Measurements from ENCODE around the gene TBC1D1. TPM values are rescaled to one million over a fixed set of nuclear protein-coding genes. Genes with fewer than 3 reads are reported as not detected.

The TBC1D1 gene
- total RNA-seq, 2 donors from 2014 or later: 55.3 to 77.4 TPM

DNA sequence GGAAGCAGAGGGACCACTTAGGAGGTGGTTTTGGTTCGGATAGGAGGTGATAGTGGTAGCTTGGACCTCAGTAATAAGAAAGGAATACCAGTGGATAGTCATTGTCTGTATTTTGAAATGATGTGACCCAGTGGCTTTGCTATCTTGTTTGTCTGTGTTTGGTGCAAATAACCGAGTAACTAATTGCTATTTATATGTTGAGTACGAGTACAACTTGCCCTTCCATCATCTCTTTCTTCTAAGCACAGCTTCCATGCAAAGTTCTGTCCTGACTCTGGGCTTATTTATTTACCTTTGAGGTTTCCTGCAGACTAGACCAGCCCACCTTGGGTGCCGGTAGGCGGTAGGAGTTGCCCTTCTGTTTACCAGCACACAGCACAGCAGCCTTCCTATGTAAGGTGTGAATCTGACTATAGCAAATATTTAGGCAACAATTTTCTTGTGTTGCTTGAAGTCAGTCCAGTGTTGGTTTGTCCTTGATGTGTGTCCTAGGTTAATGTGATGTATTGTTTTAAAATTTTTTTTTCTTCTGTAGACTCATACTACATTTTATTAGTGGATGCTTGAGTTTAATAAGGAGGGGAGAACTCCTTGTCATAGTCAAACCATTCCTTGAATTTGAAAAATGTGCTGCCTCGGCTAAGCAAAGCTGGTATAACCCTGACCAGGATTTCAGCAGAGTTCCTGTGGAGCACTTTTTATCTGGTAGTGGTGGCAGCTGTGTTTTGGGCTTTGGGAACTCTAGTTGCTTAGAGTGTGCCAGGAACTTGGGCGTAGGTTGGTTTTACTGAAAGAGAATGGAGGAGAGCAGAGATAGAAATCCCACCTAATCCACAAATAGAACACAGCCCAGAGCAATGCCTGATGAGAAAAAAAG is 91.2 kb downstream of the TBC1D1 start:
- Histone ChIP-seq H3K9me3 (no peaks in the 10 kb centered on the region), H3K4me3 (no peak overlapping the region), H3K27ac (no peak overlapping the region), H3K36me3 (no peaks in the 10 kb centered on the region), H3K4me1 (no peaks in the 10 kb centered on the region), H3K27me3 (no peaks in the 10 kb centered on the region), H3K9ac (ENCODE audit: low read depth in 2 of 2, low read length in 2 of 2) (no peak overlapping the region)
- intact Hi-C loops (cut with DNase I): no loop called here
- DNase-seq: no peak
- no peak for TF ChIP-seq CTCF (IDR thresholded peaks at IDR 0.05)

DNA sequence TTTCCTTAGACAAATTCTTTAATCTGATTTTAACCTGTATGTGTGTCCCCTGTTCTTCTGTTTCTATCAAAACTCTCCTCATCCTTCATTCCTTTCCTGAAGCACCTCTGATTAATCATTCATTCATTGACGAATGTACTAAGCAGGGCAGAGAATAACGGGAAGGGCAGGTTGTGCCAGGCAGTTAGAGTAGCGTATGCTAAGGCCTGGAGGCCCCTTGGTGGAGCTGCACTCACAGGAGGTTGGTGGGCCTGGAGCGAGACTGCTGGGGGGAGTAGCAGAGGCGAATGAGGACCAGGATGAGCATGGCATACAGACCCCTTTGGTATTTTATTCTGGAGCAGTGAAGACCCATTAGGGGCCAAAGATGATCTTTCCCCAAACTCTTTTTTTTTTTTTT is 91.9 kb downstream of the TBC1D1 start:
- no peak overlapping the region for H3K9ac ChIP-seq (ENCODE audit: low read depth in 2 of 2, low read length in 2 of 2)
- no peak overlapping the region for H3K27ac ChIP-seq
- no peaks in the 10 kb centered on the region for H3K27me3 ChIP-seq
- H3K4me1 ChIP-seq: no peaks in the 10 kb centered on the region
- H3K36me3 ChIP-seq: no peaks in the 10 kb centered on the region
- H3K4me3 ChIP-seq: no peak overlapping the region
- no peak for DNase-seq
- no peak for TF ChIP-seq CTCF (IDR thresholded peaks at IDR 0.05)
- no peaks in the 10 kb centered on the region for H3K9me3 ChIP-seq
- intact Hi-C loops (cut with DNase I): no loop called here

GRCh38 chr4:37983951-37984350 is 93.1 kb downstream of the TBC1D1 start:
- no peak for DNase-seq
- no peak overlapping the region for H3K27ac ChIP-seq
- no peak overlapping the region for H3K4me3 ChIP-seq
- no peak overlapping the region for H3K9ac ChIP-seq (ENCODE audit: low read depth in 2 of 2, low read length in 2 of 2)
- no peaks in the 10 kb centered on the region for H3K4me1 ChIP-seq
- H3K36me3 ChIP-seq: no peaks in the 10 kb centered on the region
- no peaks in the 10 kb centered on the region for H3K27me3 ChIP-seq
- H3K9me3 ChIP-seq: no peaks in the 10 kb centered on the region
- intact Hi-C loops (cut with DNase I): no loop called here
- no peak for TF ChIP-seq CTCF (IDR thresholded peaks at IDR 0.05)

DNA sequence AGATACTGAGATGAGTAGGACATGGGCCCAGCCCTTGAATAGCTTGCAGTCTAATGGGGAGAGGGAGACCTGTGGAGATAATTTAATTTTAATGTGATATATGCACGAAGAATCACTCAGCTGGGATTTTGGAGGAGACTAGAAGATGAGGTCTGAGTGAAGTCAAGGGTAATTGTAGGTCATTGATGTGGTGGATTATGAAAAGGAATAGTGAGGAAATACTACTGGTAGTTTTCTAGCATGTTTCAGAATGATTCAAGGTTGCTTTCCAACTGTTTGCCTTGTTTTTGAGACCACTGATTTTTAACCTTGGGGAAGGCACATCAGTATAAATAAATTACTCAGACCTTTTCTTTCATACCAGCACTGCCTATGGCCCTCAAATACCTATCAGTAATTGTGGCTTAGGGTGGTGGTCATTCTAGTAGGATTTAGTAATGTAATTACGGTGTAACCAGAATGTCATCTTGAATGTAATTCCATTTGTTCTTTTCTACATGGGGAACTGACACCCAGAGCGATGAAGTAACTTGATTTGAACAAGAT is 94.9 kb downstream of the TBC1D1 start:
- intact Hi-C loops (cut with DNase I): no loop called here
- no peak overlapping the region for H3K4me3 ChIP-seq
- no peak for TF ChIP-seq CTCF (IDR thresholded peaks at IDR 0.05)
- H3K4me1 ChIP-seq: no peaks in the 10 kb centered on the region
- no peak overlapping the region for H3K9ac ChIP-seq (ENCODE audit: low read depth in 2 of 2, low read length in 2 of 2)
- no peak for DNase-seq
- no peaks in the 10 kb centered on the region for H3K9me3 ChIP-seq
- H3K27me3 ChIP-seq: no peaks in the 10 kb centered on the region
- H3K27ac ChIP-seq: no peak overlapping the region
- H3K36me3 ChIP-seq: no peaks in the 10 kb centered on the region

- no peaks in the 10 kb centered on the region for H3K36me3 ChIP-seq
- DNase-seq: no peak
- H3K4me3 ChIP-seq: no peak overlapping the region
- no peaks in the 10 kb centered on the region for H3K9me3 ChIP-seq
- H3K4me1 ChIP-seq: no peaks in the 10 kb centered on the region
- H3K27me3 ChIP-seq: no peaks in the 10 kb centered on the region
- intact Hi-C loops (cut with DNase I): no loop called here
- H3K9ac ChIP-seq (ENCODE audit: low read depth in 2 of 2, low read length in 2 of 2): no peak overlapping the region
- no peak overlapping the region for H3K27ac ChIP-seq
- TF ChIP-seq CTCF (IDR thresholded peaks at IDR 0.05): no peak
Measured at GRCh38 chr4:37988670-37989069, 97.8 kb downstream of the TBC1D1 start.
